GM21381 (cell line): Measurements from ENCODE around the gene UGT1A4.
"Not testable (repeated sequence)": the region's sequence is repeated elsewhere in the genome, so short reads cannot be mapped to it uniquely, and the experiment has no call there.

Experiments
- ATAC-seq: cut with Tn5 transposase; IDR thresholded peaks from one replicate; pipeline ENCODE4 v1.9.1; 2021; ENCODE audit warnings: mild to moderate bottlenecking, moderate library complexity; ENCODE audit not compliant: unreplicated experiment

Gene UGT1A4

GRCh38 chr2:233699424-233700027 is 19.0 kb upstream of the UGT1A4 start:
- no peak for ATAC-seq

- ATAC-seq: no peak
These were observed 18.4 kb upstream of the UGT1A4 start for GRCh38 chr2:233700028-233700635.

- ATAC-seq: not testable (repeated sequence)
These were observed 17.7 kb upstream of the UGT1A4 start for GRCh38 chr2:233700842-233701241.

- ATAC-seq: no peak
These were observed 16.3 kb upstream of the UGT1A4 start for GRCh38 chr2:233702238-233702637.

GRCh38 chr2:233705911-233706506 is 12.5 kb upstream of the UGT1A4 start:
- ATAC-seq: no peak

GRCh38 chr2:233706720-233707119 is 11.8 kb upstream of the UGT1A4 start:
- no peak for ATAC-seq

- ATAC-seq: no peak
These were observed 10.4 kb upstream of the UGT1A4 start for GRCh38 chr2:233707940-233708644.

- no peak for ATAC-seq
These were observed 9.6 kb upstream of the UGT1A4 start for GRCh38 chr2:233708942-233709341.

GRCh38 chr2:233711312-233712008 is 7.1 kb upstream of the UGT1A4 start:
- no peak for ATAC-seq

GRCh38 chr2:233712611-233713261 is 5.8 kb upstream of the UGT1A4 start, which contains the start of gene UGT1A5:
Gene UGT1A5, plus strand, starts transcription at chr2:233712907. Its CDS starts 85 bp downstream, at chr2:233712992.
- ATAC-seq: no peak

GRCh38 chr2:233713262-233713615 is 5.3 kb upstream of the UGT1A4 start:
- no peak for ATAC-seq

- ATAC-seq: no peak
These were observed 4.4 kb upstream of the UGT1A4 start for GRCh38 chr2:233714121-233714520.

GRCh38 chr2:233728723-233729301 is 10.3 kb downstream of the UGT1A4 start, which contains the start of gene UGT1A3:
Gene UGT1A3, plus strand, starts transcription at chr2:233729042. Its CDS starts 85 bp downstream, at chr2:233729127.
- ATAC-seq: no peak

- ATAC-seq: not testable (repeated sequence)
These were observed 18.5 kb downstream of the UGT1A4 start for GRCh38 chr2:233736868-233737653.

GRCh38 chr2:233740870-233741269 is 22.3 kb downstream of the UGT1A4 start:
- no peak for ATAC-seq

- ATAC-seq: no peak
These were observed 25.1 kb downstream of the UGT1A4 start for GRCh38 chr2:233743464-233744259.

GRCh38 chr2:233745073-233745755 is 26.7 kb downstream of the UGT1A4 start:
- no peak for ATAC-seq

- ATAC-seq: not testable (repeated sequence)
These were observed 27.3 kb downstream of the UGT1A4 start for GRCh38 chr2:233745838-233746237.
